ENCODE results near the gene IGSF21.

The IGSF21 gene

GRCh38 chr1:18089488-18089887 lies 18.1 kb upstream of the IGSF21 start (continued):
- TF ChIP-seq TSHZ2 (CRISPR knock-in tag; IDR thresholded peaks at IDR 0.05), result no peak

- ATAC-seq, result no peak
- no peak for TF ChIP-seq PATZ1 (CRISPR knock-in tag; IDR thresholded peaks at IDR 0.05; ENCODE audit: borderline replicate concordance)
- TF ChIP-seq ZNF8 (CRISPR knock-in tag; IDR thresholded peaks at IDR 0.05), result no peak
- TF ChIP-seq CREB5 (CRISPR knock-in tag; IDR thresholded peaks at IDR 0.05; ENCODE audit: low read depth), result no peak
- no peak for TF ChIP-seq ESRRG (CRISPR knock-in tag; IDR thresholded peaks at IDR 0.05)
- no peak for TF ChIP-seq ZFP30 (CRISPR knock-in tag; IDR thresholded peaks at IDR 0.05)
- TF ChIP-seq ZNF70 (CRISPR knock-in tag; IDR thresholded peaks at IDR 0.05), result no peak
- no peak for TF ChIP-seq CSDC2 (CRISPR knock-in tag; IDR thresholded peaks at IDR 0.05)
- no peak for TF ChIP-seq ZC3H10 (CRISPR knock-in tag; IDR thresholded peaks at IDR 0.05)
- no peak for TF ChIP-seq TOX (CRISPR knock-in tag; IDR thresholded peaks at IDR 0.05; ENCODE audit: borderline replicate concordance)
- TF ChIP-seq BACH2 (CRISPR knock-in tag; IDR thresholded peaks at IDR 0.05; ENCODE audit: borderline replicate concordance), result no peak
- no peak for TF ChIP-seq RARB (CRISPR knock-in tag; IDR thresholded peaks at IDR 0.05)
- TF ChIP-seq ISL1 (CRISPR knock-in tag; IDR thresholded peaks at IDR 0.05), result no peak
- TF ChIP-seq GLIS3 (CRISPR knock-in tag; IDR thresholded peaks at IDR 0.05), result no peak
- no peak for TF ChIP-seq TCF4 (CRISPR knock-in tag; IDR thresholded peaks at IDR 0.05; ENCODE audit: borderline replicate concordance)
- no peak for TF ChIP-seq SNAI2 (CRISPR knock-in tag; IDR thresholded peaks at IDR 0.05)
- no peak for TF ChIP-seq TSHZ2 (CRISPR knock-in tag; IDR thresholded peaks at IDR 0.05)
- no peak for TF ChIP-seq ARNTL (CRISPR knock-in tag; IDR thresholded peaks at IDR 0.05; ENCODE audit: borderline replicate concordance, low read depth)
- TF ChIP-seq ZFP3 (CRISPR knock-in tag; IDR thresholded peaks at IDR 0.05), result no peak
Observed at GRCh38 chr1:18090636-18091035, 17.0 kb upstream of the IGSF21 start.

- ATAC-seq, result no peak
- TF ChIP-seq CSDC2 (CRISPR knock-in tag; IDR thresholded peaks at IDR 0.05) (no peak), SNAI2 (CRISPR knock-in tag; IDR thresholded peaks at IDR 0.05) (no peak), CSRNP3 (CRISPR knock-in tag; IDR thresholded peaks at IDR 0.05) (no peak), ARNTL (CRISPR knock-in tag; IDR thresholded peaks at IDR 0.05; ENCODE audit: borderline replicate concordance, low read depth) (no peak), ZC3H10 (CRISPR knock-in tag; IDR thresholded peaks at IDR 0.05) (no peak), BACH2 (CRISPR knock-in tag; IDR thresholded peaks at IDR 0.05; ENCODE audit: borderline replicate concordance) (no peak), TSHZ2 (CRISPR knock-in tag; IDR thresholded peaks at IDR 0.05) (no peak)
Observed at GRCh38 chr1:18091660-18092446, 15.7 kb upstream of the IGSF21 start.

Measured in SK-N-SH treated with all-trans-retinoic acid at 6 μM for 48 hours (cell line).